OCI-LY7 (cell line): ENCODE results near the gene VAPB. TPM values are rescaled to one million over a fixed set of nuclear protein-coding genes. Genes with fewer than 3 reads are reported as not detected.

Source experiments
- BruUV-seq: library from RNA; stranded (reverse); fragments of 400-500 nt; replicated peaks from 2 replicates; lab custom pipeline; 2021; lab: Mats Ljungman, UMichigan
- CTCF ChIA-PET: fragments of 300-600 bp; sonication (Branson Sonifier 250); formaldehyde crosslinking; loops from one replicate; lab custom pipeline; 2022; ENCODE audit warnings: antibody characterized with exemption; ENCODE audit not compliant: unreplicated experiment; lab: Charles Lee
- POLR2A ChIA-PET: fragments of 300-600 bp; sonication (Branson Sonifier 250); formaldehyde crosslinking; loops from one replicate; lab custom pipeline; 2022; ENCODE audit warnings: antibody characterized with exemption; lab: Charles Lee
- DNase-seq: peaks from one replicate; pipeline ENCODE4 v3.0.0-alpha.2; 2015; ENCODE audit warnings: low spot score
- H2AFZ ChIP-seq: fragments of 200-600 bp; sonication (generic), shearing (Covaris generic); 2 replicates; pipeline ENCODE4 v1.6.1; 2014; ENCODE audit warnings: mild to moderate bottlenecking, antibody characterized with exemption, low read length, moderate library complexity
- H3K27ac ChIP-seq: fragments of 200-600 bp; sonication (generic); 2 replicates; pipeline ENCODE4 v1.5.1; 2014; ENCODE audit warnings: mixed run types, low read depth, mild to moderate bottlenecking, moderate library complexity, low read length, inconsistent platforms; ENCODE audit not compliant: poor library complexity, severe bottlenecking
- H3K36me3 ChIP-seq: fragments of 200-600 bp; sonication (generic); 2 replicates; pipeline ENCODE4 v1.6.1; 2014; ENCODE audit warnings: mild to moderate bottlenecking, antibody characterized with exemption, low read length, moderate library complexity, mixed read lengths; ENCODE audit not compliant: insufficient read depth
- H3K4me1 ChIP-seq: fragments of 200-600 bp; sonication (generic); 2 replicates; pipeline ENCODE4 v1.5.1; 2014; ENCODE audit warnings: mild to moderate bottlenecking, low read length; ENCODE audit not compliant: insufficient read depth, poor library complexity, severe bottlenecking
- H3K4me2 ChIP-seq: fragments of 200-600 bp; sonication (generic); 2 replicates; pipeline ENCODE4 v1.6.1; 2014; ENCODE audit warnings: mild to moderate bottlenecking, low read length
- H3K4me3 ChIP-seq: fragments of 200-600 bp; sonication (generic); 2 replicates; pipeline ENCODE4 v1.5.1; 2014; ENCODE audit warnings: mild to moderate bottlenecking, low read depth, low read length; ENCODE audit not compliant: poor library complexity, severe bottlenecking
- H3K79me2 ChIP-seq: fragments of 200-600 bp; sonication (generic); 2 replicates; pipeline ENCODE4 v1.6.1; 2016; ENCODE audit warnings: low read depth, mild to moderate bottlenecking, low read length, moderate library complexity, mixed read lengths; ENCODE audit not compliant: insufficient read depth
- H3K9me2 ChIP-seq: fragments of 200-600 bp; sonication (generic); 2 replicates; pipeline ENCODE4 v1.6.1; 2016; ENCODE audit warnings: mild to moderate bottlenecking, low read length, mixed read lengths; ENCODE audit not compliant: insufficient read depth
- H3K9me3 ChIP-seq: fragments of 200-600 bp; sonication (generic); 2 replicates; pipeline ENCODE4 v1.6.1; 2014; ENCODE audit warnings: mild to moderate bottlenecking, mixed run types, low read length, mixed read lengths
- H4K20me1 ChIP-seq: fragments of 200-600 bp; sonication (generic); 2 replicates; pipeline ENCODE4 v1.6.1; 2014; ENCODE audit warnings: mild to moderate bottlenecking, antibody characterized with exemption, low read length, moderate library complexity, mixed read lengths; ENCODE audit not compliant: insufficient read depth
- CTCF ChIP-seq: fragments of 200-600 bp; sonication (generic); conservative IDR thresholded peaks from 2 replicates; pipeline ENCODE4 v1.5.1; 2014; ENCODE audit warnings: mild to moderate bottlenecking, antibody characterized with exemption, low read length, moderate library complexity, mixed read lengths
- EZH2phosphoT487 ChIP-seq: fragments of 200-600 bp; sonication (generic); IDR thresholded peaks from 2 replicates; pipeline ENCODE4 v1.6.1; 2018; ENCODE audit warnings: low read depth, borderline replicate concordance, mild to moderate bottlenecking, mixed run types, antibody characterized with exemption, low read length, moderate library complexity, mixed read lengths
- intact Hi-C: fragments of 100-400 bp; cut with micrococcal nuclease; formaldehyde crosslinking; loops from one replicate; pipeline ENCODE4 v1.10.0; 2022; ENCODE audit not compliant: unreplicated experiment
- total RNA-seq, 2 experiments: library from RNA; depleted of rRNA in 1 of 2; stranded (reverse); fragments of >200 nt in 1 of 2; shearing (Covaris generic) in 1 of 2; gene quantifications; 2 replicates each; pipeline ENCODE4 v1.2.3, GENCODE V29; 2014 to 2022

The VAPB gene
- total RNA-seq, 2 experiments from 2014 or later, result 13.3 to 43.2 TPM

DNA sequence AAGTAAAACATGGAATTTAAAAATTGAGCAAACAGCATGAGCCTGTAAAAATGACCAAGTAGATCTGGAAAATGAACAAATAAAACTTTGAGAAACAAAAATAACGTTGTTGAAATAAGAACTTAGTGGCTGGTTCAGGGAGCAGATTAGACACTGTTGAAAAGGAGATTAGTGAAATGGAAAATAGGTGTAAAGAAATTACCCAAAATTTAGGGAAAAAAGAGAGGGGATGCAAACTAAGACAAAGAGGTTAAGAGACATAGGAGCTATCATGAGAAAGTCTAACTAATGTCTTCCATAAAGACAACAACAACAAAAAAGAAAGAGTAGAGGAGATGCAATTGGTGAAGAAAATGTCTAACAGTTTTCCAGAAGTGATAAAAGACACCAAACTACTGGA lies 97.2 kb downstream of the VAPB start:
- Histone ChIP-seq H3K4me1 (no peaks in the 10 kb centered on the region), H3K79me2 (no peaks in the 10 kb centered on the region), H3K4me3 (no peak overlapping the region), H3K27ac (no peak overlapping the region), H3K9me3 (peaks cover 16% of the 10 kb centered on the region), H3K9me2 (no peaks in the 10 kb centered on the region), H3K36me3 (no peaks in the 10 kb centered on the region), H3K4me2 (no peak overlapping the region), H4K20me1 (no peaks in the 10 kb centered on the region), H2AFZ (no peak overlapping the region)
- DNase-seq, result no peak
- intact Hi-C loops, result no loop called here
- POLR2A ChIA-PET, result no interaction called here
- BruUV-seq, result no TSS peak
- no peak for TF ChIP-seq CTCF
- TF ChIP-seq EZH2phosphoT487, result no peak
- CTCF ChIA-PET, result no interaction called here

GRCh38 chr20:58492074-58492718 lies 103.2 kb downstream of the VAPB start:
- H4K20me1 ChIP-seq, result no peaks in the 10 kb centered on the region
- DNase-seq, result no peak
- H3K27ac ChIP-seq, result no peak overlapping the region
- no peaks in the 10 kb centered on the region for H3K36me3 ChIP-seq
- CTCF ChIA-PET, result interaction anchor here (1.1 kb wide), 1 partner anchor 11 kb away, joined by 3 read pairs; no protein-coding TSS in a partner anchor
- BruUV-seq, result no TSS peak
- no peak overlapping the region for H2AFZ ChIP-seq
- POLR2A ChIA-PET, result no interaction called here
- no peak overlapping the region for H3K4me2 ChIP-seq
- no peak for TF ChIP-seq EZH2phosphoT487
- TF ChIP-seq CTCF, result no peak
- intact Hi-C loops, result no loop called here
- H3K9me2 ChIP-seq, result no peaks in the 10 kb centered on the region
- no peaks in the 10 kb centered on the region for H3K9me3 ChIP-seq
- no peak overlapping the region for H3K4me3 ChIP-seq
- peaks cover 6% of the 10 kb centered on the region for H3K4me1 ChIP-seq
- no peaks in the 10 kb centered on the region for H3K79me2 ChIP-seq

- Histone ChIP-seq H3K36me3 (no peaks in the 10 kb centered on the region), H3K4me1 (peaks cover 6% of the 10 kb centered on the region), H3K27ac (no peak overlapping the region), H3K4me3 (no peak overlapping the region), H3K4me2 (no peak overlapping the region), H4K20me1 (no peaks in the 10 kb centered on the region), H3K79me2 (no peaks in the 10 kb centered on the region), H3K9me3 (no peaks in the 10 kb centered on the region), H2AFZ (no peak overlapping the region), H3K9me2 (no peaks in the 10 kb centered on the region)
- no peak for TF ChIP-seq EZH2phosphoT487
- TF ChIP-seq CTCF, result no peak
- no peak for DNase-seq
- no TSS peak for BruUV-seq
- intact Hi-C loops, result no loop called here
- CTCF ChIA-PET, result no interaction called here
- POLR2A ChIA-PET, result no interaction called here
Measured at GRCh38 chr20:58492795-58493524, 103.9 kb downstream of the VAPB start.
